PC-3 (cell line): ENCODE measurements around the gene SPINK9. TPM values are rescaled to one million over a fixed set of nuclear protein-coding genes. Genes with fewer than 3 reads are reported as not detected.

ENCODE experiments used
- ATAC-seq: fragments of 200-7000 bp; cut with Tn5 transposase; 2 replicates; pipeline ENCODE4 v1.9.1; 2020; ENCODE audit warnings: mild to moderate bottlenecking, moderate library complexity
- Bru-seq: library from RNA; stranded (reverse); fragments of 400-500 nt; gene quantifications from one replicate; lab custom pipeline; 2021; lab: Mats Ljungman, UMichigan
- BruChase-seq, 2 experiments: library from RNA; stranded (reverse); fragments of 400-500 nt; gene quantifications; one replicate each; lab custom pipeline; 2021; lab: Mats Ljungman, UMichigan
- BruUV-seq: library from RNA; stranded (reverse); fragments of 400-500 nt; replicated peaks from 2 replicates; lab custom pipeline; 2021; lab: Mats Ljungman, UMichigan
- CTCF ChIA-PET: fragments of 300-600 bp; sonication (Branson Sonifier 250); formaldehyde crosslinking; loops from one replicate; lab custom pipeline; 2022; ENCODE audit warnings: antibody characterized with exemption; lab: Charles Lee
- POLR2A ChIA-PET: fragments of 300-600 bp; sonication (Branson Sonifier 250); formaldehyde crosslinking; loops from one replicate; lab custom pipeline; 2022; ENCODE audit warnings: antibody characterized with exemption; ENCODE audit not compliant: unreplicated experiment; lab: Charles Lee
- DNase-seq: peaks from one replicate; pipeline ENCODE4 v3.0.0-alpha.2; 2015
- H2AFZ ChIP-seq: fragments of 300-600 bp; sonication (generic); 2 replicates; pipeline ENCODE4 v1.6.0; 2016; ENCODE audit warnings: antibody characterized with exemption, low read length
- H3F3A ChIP-seq: fragments of 300-600 bp; sonication (generic); one replicate; pipeline ENCODE4 v1.6.0; 2017; ENCODE audit warnings: antibody characterized with exemption, low read length, control low read depth, mild to moderate bottlenecking; ENCODE audit not compliant: unreplicated experiment
- H3K27ac ChIP-seq: fragments of 300-600 bp; sonication (generic); 2 replicates; pipeline ENCODE4 v1.5.1; 2016; ENCODE audit warnings: mild to moderate bottlenecking, low read length
- H3K27me3 ChIP-seq: fragments of 300-600 bp; sonication (generic); 2 replicates; pipeline ENCODE4 v1.6.1; 2016; ENCODE audit warnings: low read length, mixed read lengths
- H3K36me3 ChIP-seq: fragments of 300-600 bp; sonication (generic); 2 replicates; pipeline ENCODE4 v1.6.1; 2016; ENCODE audit warnings: low read depth, mixed run types, low read length, mixed read lengths
- H3K4me1 ChIP-seq: fragments of 300-600 bp; sonication (generic); 2 replicates; pipeline ENCODE4 v1.5.1; 2016; ENCODE audit warnings: low read length; ENCODE audit not compliant: insufficient read depth
- H3K4me2 ChIP-seq: fragments of 300-600 bp; sonication (generic); 2 replicates; pipeline ENCODE4 v1.6.0; 2016; ENCODE audit warnings: low read length
- H3K4me3 ChIP-seq: fragments of 300-600 bp; sonication (generic); 2 replicates; pipeline ENCODE4 v1.5.1; 2016; ENCODE audit warnings: mild to moderate bottlenecking, low read length, mixed read lengths
- H3K79me2 ChIP-seq: fragments of 300-600 bp; sonication (generic); 2 replicates; pipeline ENCODE4 v1.6.1; 2017; ENCODE audit warnings: low read length, mixed read lengths
- H3K9ac ChIP-seq: fragments of 300-600 bp; sonication (generic); 2 replicates; pipeline ENCODE4 v1.6.0; 2016; ENCODE audit warnings: mild to moderate bottlenecking, low read length
- H3K9me2 ChIP-seq: fragments of 300-600 bp; sonication (generic); replicated peaks from 2 replicates; pipeline ENCODE4 v1.6.1; 2016; ENCODE audit warnings: mixed run types, low read length, mixed read lengths
- H3K9me3 ChIP-seq: fragments of 300-600 bp; sonication (generic); 2 replicates; pipeline ENCODE4 v1.6.1; 2016; ENCODE audit warnings: low read length, mixed read lengths
- H4K20me1 ChIP-seq: fragments of 300-600 bp; sonication (generic); 2 replicates; pipeline ENCODE4 v1.6.1; 2016; ENCODE audit warnings: low read length, mixed read lengths
- EZH2 ChIP-seq: fragments of 300-600 bp; sonication (generic); IDR thresholded peaks from one replicate; pipeline ENCODE4 v1.6.1; 2017; ENCODE audit warnings: antibody characterized with exemption, mild to moderate bottlenecking, low read length; ENCODE audit not compliant: unreplicated experiment
- EZH2phosphoT487 ChIP-seq: fragments of 300-600 bp; sonication (generic); IDR thresholded peaks from 2 replicates; pipeline ENCODE4 v1.6.1; 2018; ENCODE audit warnings: mild to moderate bottlenecking, antibody characterized with exemption, low read length, borderline replicate concordance
- intact Hi-C: fragments of 100-400 bp; cut with micrococcal nuclease; formaldehyde crosslinking; loops from 2 replicates; pipeline ENCODE4 v1.9.0; 2023
- long read RNA-seq: library from polyadenylated mRNA; unstranded; transcript quantifications from one replicate; pipeline ENCODE4 v2.0.0, GENCODE V29; 2021; ENCODE audit not compliant: unreplicated experiment
- total RNA-seq: library from RNA; depleted of rRNA; stranded (reverse); fragments of >200 nt; gene quantifications from 2 replicates; pipeline ENCODE4 v1.2.3, GENCODE V29; 2014; rRNA removed
- TF ChIP-seq, protein P1 (sequence below): fragments of 300-600 bp; sonication (generic); conservative IDR thresholded peaks from 2 replicates; pipeline ENCODE4 v1.5.1; 2017; ENCODE audit warnings: antibody characterized with exemption, low read depth, mild to moderate bottlenecking, low read length

Gene SPINK9, protein sequence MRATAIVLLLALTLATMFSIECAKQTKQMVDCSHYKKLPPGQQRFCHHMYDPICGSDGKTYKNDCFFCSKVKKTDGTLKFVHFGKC
- total RNA-seq, result not detected in 2 replicates
- Bru-seq, nascent RNA, result percentile 22 among the genes with signal in this experiment
- percentile 6 among the genes with signal in this experiment for BruChase-seq, experiment 1, labeled RNA remaining after a 6-hour chase
- BruChase-seq, experiment 2, labeled RNA remaining after a 2-hour chase, result percentile 18 among the genes with signal in this experiment
- long read RNA-seq, partial matches to known transcripts, result 0 of 1 reads
- long read RNA-seq, other reads (novel, unspliced or antisense), result 1 of 1 reads

GRCh38 chr5:148335259-148335658 is at the start of gene SPINK9:
Gene SPINK9, plus strand, starts transcription at chr5:148335559. Its CDS starts 55 bp downstream, at chr5:148335614.
- no peaks in the 10 kb centered on the region for H3K79me2 ChIP-seq
- no peak for ATAC-seq
- no peaks in the 10 kb centered on the region for H3K9me2 ChIP-seq
- intact Hi-C loops, result no loop called here
- no peaks in the 10 kb centered on the region for H4K20me1 ChIP-seq
- no peak for DNase-seq
- POLR2A ChIA-PET, result interaction anchor here (0.6 kb wide), 1 partner anchor 169 kb away, joined by 4 read pairs; no protein-coding TSS in a partner anchor
- CTCF ChIA-PET, result no interaction called here
- H3K27me3 ChIP-seq, result no peaks in the 10 kb centered on the region
- H3F3A ChIP-seq, result peaks cover 3% of the 10 kb centered on the region
- no peak within 1 kb of the TSS for H3K9ac ChIP-seq
- BruUV-seq, result no TSS peak
- H2AFZ ChIP-seq, result no peak within 1 kb of the TSS
- H3K27ac ChIP-seq, result peak within 1 kb of the TSS; percentile 59
- H3K4me2 ChIP-seq, result 0 out of 2 replicates have a peak within 1 kb of the TSS, but pooled peaks have one; percentile 36
- no peaks in the 10 kb centered on the region for H3K36me3 ChIP-seq
- no peak for TF ChIP-seq EZH2
- TF ChIP-seq EZH2phosphoT487, result no peak
- TF ChIP-seq, protein P1, sequence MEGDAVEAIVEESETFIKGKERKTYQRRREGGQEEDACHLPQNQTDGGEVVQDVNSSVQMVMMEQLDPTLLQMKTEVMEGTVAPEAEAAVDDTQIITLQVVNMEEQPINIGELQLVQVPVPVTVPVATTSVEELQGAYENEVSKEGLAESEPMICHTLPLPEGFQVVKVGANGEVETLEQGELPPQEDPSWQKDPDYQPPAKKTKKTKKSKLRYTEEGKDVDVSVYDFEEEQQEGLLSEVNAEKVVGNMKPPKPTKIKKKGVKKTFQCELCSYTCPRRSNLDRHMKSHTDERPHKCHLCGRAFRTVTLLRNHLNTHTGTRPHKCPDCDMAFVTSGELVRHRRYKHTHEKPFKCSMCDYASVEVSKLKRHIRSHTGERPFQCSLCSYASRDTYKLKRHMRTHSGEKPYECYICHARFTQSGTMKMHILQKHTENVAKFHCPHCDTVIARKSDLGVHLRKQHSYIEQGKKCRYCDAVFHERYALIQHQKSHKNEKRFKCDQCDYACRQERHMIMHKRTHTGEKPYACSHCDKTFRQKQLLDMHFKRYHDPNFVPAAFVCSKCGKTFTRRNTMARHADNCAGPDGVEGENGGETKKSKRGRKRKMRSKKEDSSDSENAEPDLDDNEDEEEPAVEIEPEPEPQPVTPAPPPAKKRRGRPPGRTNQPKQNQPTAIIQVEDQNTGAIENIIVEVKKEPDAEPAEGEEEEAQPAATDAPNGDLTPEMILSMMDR, result no peak
- peaks cover 19% of the 10 kb centered on the region for H3K4me1 ChIP-seq
- H3K4me3 ChIP-seq, result no peak within 1 kb of the TSS
- no peaks in the 10 kb centered on the region for H3K9me3 ChIP-seq

GRCh38 chr5:148290271-148291195 is 44.8 kb upstream of the SPINK9 start:
- no peak overlapping the region for H3K9ac ChIP-seq
- H3F3A ChIP-seq, result no peaks in the 10 kb centered on the region
- TF ChIP-seq EZH2phosphoT487, result no peak
- TF ChIP-seq, protein P1, result peak; percentile 92
- no peak for TF ChIP-seq EZH2
- H2AFZ ChIP-seq, result no peak overlapping the region
- no peaks in the 10 kb centered on the region for H3K9me2 ChIP-seq
- no peak overlapping the region for H3K27ac ChIP-seq
- H3K4me2 ChIP-seq, result no peak overlapping the region
- H3K36me3 ChIP-seq, result no peaks in the 10 kb centered on the region
- DNase-seq, result peak; percentile 66
- H3K27me3 ChIP-seq, result no peaks in the 10 kb centered on the region
- no TSS peak for BruUV-seq
- no peaks in the 10 kb centered on the region for H3K4me1 ChIP-seq
- H3K4me3 ChIP-seq, result no peak overlapping the region
- ChIA-PET POLR2A (interaction anchor here (0.5 to 0.7 kb wide), 3 partner anchors 41 to 149 kb away, joined by 4 to 6 read pairs (median 4); no protein-coding TSS in a partner anchor), CTCF (interaction anchor here (0.7 to 1.4 kb wide), 6 partner anchors 15 to 145 kb away, joined by 3 to 9 read pairs (median 4); no protein-coding TSS in a partner anchor)
- no peaks in the 10 kb centered on the region for H3K79me2 ChIP-seq
- peak; percentile 90 for ATAC-seq
- H4K20me1 ChIP-seq, result no peaks in the 10 kb centered on the region
- intact Hi-C loops, result loop anchor here (1.0 to 5.0 kb wide), 5 partner anchors 16 to 111 kb away; no protein-coding TSS in a partner anchor
- no peaks in the 10 kb centered on the region for H3K9me3 ChIP-seq
